HG02852 (cell line): ENCODE results near the gene ACYP1.

Experiments used
- ATAC-seq: cut with Tn5 transposase; IDR thresholded peaks from one replicate; pipeline ENCODE4 v1.9.1; 2021; ENCODE audit warnings: mild to moderate bottlenecking, moderate library complexity; ENCODE audit not compliant: unreplicated experiment

The ACYP1 gene

GRCh38 chr14:75041613-75042012, 22.2 kb downstream of the ACYP1 start:
- no peak for ATAC-seq

GRCh38 chr14:75040959-75041358, 22.9 kb downstream of the ACYP1 start:
- ATAC-seq, result no peak

- no peak for ATAC-seq
Measured at GRCh38 chr14:75040507-75040906, 23.3 kb downstream of the ACYP1 start.

GRCh38 chr14:75032939-75033338, 30.9 kb downstream of the ACYP1 start:
- ATAC-seq, result no peak

GRCh38 chr14:75030147-75030546, 33.7 kb downstream of the ACYP1 start:
- ATAC-seq, result no peak

- ATAC-seq, result no peak
Measured at GRCh38 chr14:75025876-75026275, 37.9 kb downstream of the ACYP1 start.

- no peak for ATAC-seq
Measured at GRCh38 chr14:75025082-75025481, 38.7 kb downstream of the ACYP1 start.

- no peak for ATAC-seq
Measured at GRCh38 chr14:75023108-75023507, 40.7 kb downstream of the ACYP1 start.

- no peak for ATAC-seq
Measured at GRCh38 chr14:75022655-75023054, 41.2 kb downstream of the ACYP1 start.

GRCh38 chr14:75018694-75019093, 45.1 kb downstream of the ACYP1 start:
- ATAC-seq, result no peak

- ATAC-seq, result no peak
Measured at GRCh38 chr14:75016815-75017214, 47.0 kb downstream of the ACYP1 start.

GRCh38 chr14:75015496-75015895, 48.3 kb downstream of the ACYP1 start:
- ATAC-seq, result no peak

- no peak for ATAC-seq
Measured at GRCh38 chr14:75013290-75013689, 50.5 kb downstream of the ACYP1 start.

GRCh38 chr14:75011356-75011994, 52.3 kb downstream of the ACYP1 start:
- no peak for ATAC-seq

GRCh38 chr14:75010472-75011093, 53.2 kb downstream of the ACYP1 start:
- ATAC-seq, result no peak

GRCh38 chr14:75009176-75009575, 54.6 kb downstream of the ACYP1 start:
- no peak for ATAC-seq

- no peak for ATAC-seq
Measured at GRCh38 chr14:75005357-75005756, 58.5 kb downstream of the ACYP1 start.

GRCh38 chr14:75003250-75004027, 60.4 kb downstream of the ACYP1 start:
- ATAC-seq, result no peak
